ENCODE data around the gene TBXA2R.

GRCh38 chr19:3589949-3590348, 16.7 kb downstream of the TBXA2R start:
- TF ChIP-seq CTCF (conservative IDR thresholded peaks at IDR 0.05; ENCODE audit: low read depth, low read length) (no peak), MXI1 (IDR thresholded peaks at IDR 0.05; ENCODE audit: borderline replicate concordance, low read depth, low read length) (no peak), RAD21 (IDR thresholded peaks at IDR 0.05; ENCODE audit: low read length) (no peak), ELK1 (IDR thresholded peaks at IDR 0.05; ENCODE audit: borderline replicate concordance, low read depth, low read length) (no peak), MAZ (IDR thresholded peaks at IDR 0.05; ENCODE audit: borderline replicate concordance, low read depth, low read length) (no peak), RFX5 (IDR thresholded peaks at IDR 0.05; ENCODE audit: low read depth, low read length) (no peak)
